ENCODE data around the gene SLC35F2. TPM values are rescaled to one million over a fixed set of nuclear protein-coding genes. Genes with fewer than 3 reads are reported as not detected.

The SLC35F2 gene
- polyA plus RNA-seq, 1 of the 3 experiments (the other 2 are of a cell fraction), result 12.4 TPM

DNA sequence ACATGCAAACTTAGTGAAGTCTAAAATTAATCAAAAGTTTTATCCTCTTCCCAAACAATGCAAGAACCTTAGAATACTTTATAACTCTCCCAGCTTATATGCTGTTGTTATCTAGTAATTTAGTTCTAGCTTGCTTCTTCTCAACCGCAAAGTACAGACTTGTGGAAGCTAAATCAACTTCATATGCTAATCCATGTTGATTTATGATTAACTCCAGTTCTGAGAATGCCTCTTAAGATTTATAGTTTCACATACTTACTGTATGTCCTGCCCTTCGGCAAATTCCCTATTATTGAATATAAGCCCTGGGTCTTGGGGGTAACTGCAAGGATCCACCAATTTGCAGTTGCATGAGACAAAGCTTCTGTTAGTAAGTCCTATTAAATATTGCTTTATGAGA lies 17.6 kb upstream of the SLC35F2 start:
- H4K20me1 ChIP-seq (ENCODE audit: insufficient read depth), result no peaks in the 10 kb centered on the region
- H3K4me3 ChIP-seq (ENCODE audit: low read depth in 2 of 2, low read length in 1 of 2), result no peak overlapping the region
- H2AFZ ChIP-seq (ENCODE audit: low read depth), result no peak overlapping the region
- no peaks in the 10 kb centered on the region for H3K36me3 ChIP-seq (replicated peaks in 1 of 2; ENCODE audit: control insufficient read depth in 1 of 2, insufficient read depth in 2 of 2, low read length in 1 of 2)
- 83% methylated on average over 2 of the region's 2 CpGs for WGBS (ENCODE audit: low lambda C conversion rate)
- TF ChIP-seq GABPA (IDR thresholded peaks at IDR 0.05; ENCODE audit: low read depth), result no peak
- no peak for TF ChIP-seq SMC3 (IDR thresholded peaks at IDR 0.05; ENCODE audit: low read depth, low read length)
- TF ChIP-seq, protein P1, sequence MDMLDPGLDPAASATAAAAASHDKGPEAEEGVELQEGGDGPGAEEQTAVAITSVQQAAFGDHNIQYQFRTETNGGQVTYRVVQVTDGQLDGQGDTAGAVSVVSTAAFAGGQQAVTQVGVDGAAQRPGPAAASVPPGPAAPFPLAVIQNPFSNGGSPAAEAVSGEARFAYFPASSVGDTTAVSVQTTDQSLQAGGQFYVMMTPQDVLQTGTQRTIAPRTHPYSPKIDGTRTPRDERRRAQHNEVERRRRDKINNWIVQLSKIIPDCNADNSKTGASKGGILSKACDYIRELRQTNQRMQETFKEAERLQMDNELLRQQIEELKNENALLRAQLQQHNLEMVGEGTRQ (IDR thresholded peaks at IDR 0.05; ENCODE audit: borderline replicate concordance, low read depth, low read length), result no peak
- no peak for TF ChIP-seq FOSL2 (IDR thresholded peaks at IDR 0.05; ENCODE audit: borderline replicate concordance, low read depth)
- TF ChIP-seq, protein P2, sequence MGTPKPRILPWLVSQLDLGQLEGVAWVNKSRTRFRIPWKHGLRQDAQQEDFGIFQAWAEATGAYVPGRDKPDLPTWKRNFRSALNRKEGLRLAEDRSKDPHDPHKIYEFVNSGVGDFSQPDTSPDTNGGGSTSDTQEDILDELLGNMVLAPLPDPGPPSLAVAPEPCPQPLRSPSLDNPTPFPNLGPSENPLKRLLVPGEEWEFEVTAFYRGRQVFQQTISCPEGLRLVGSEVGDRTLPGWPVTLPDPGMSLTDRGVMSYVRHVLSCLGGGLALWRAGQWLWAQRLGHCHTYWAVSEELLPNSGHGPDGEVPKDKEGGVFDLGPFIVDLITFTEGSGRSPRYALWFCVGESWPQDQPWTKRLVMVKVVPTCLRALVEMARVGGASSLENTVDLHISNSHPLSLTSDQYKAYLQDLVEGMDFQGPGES (IDR thresholded peaks at IDR 0.05; ENCODE audit: low read depth, low read length), result no peak
- TF ChIP-seq NRF1 (IDR thresholded peaks at IDR 0.05; ENCODE audit: low read depth, low read length), result no peak
- no peak for TF ChIP-seq TAF1 (IDR thresholded peaks at IDR 0.05; ENCODE audit: borderline replicate concordance, low read depth, low read length)
- TF ChIP-seq USF1 (IDR thresholded peaks at IDR 0.05; ENCODE audit: borderline replicate concordance, low read depth), result no peak
- no peak for TF ChIP-seq GATA2 (CRISPR knock-in tag; IDR thresholded peaks at IDR 0.05)
- TF ChIP-seq JUND (IDR thresholded peaks at IDR 0.05), result no peak
- no peak for TF ChIP-seq RFX5 (IDR thresholded peaks at IDR 0.05; ENCODE audit: low read length)
- TF ChIP-seq EZH2phosphoT487 (IDR thresholded peaks at IDR 0.05; ENCODE audit: borderline replicate concordance, low read depth), result no peak
- ChIA-PET CTCF (interaction anchor here (0.8 kb wide), 1 partner anchor 133 kb away, joined by 3 read pairs; no protein-coding TSS in a partner anchor), POLR2A (no interaction called here)
- no peak overlapping the region for H3K27ac ChIP-seq (ENCODE audit: low read depth in 2 of 2, low read length in 1 of 2)
- no peak overlapping the region for H3K9ac ChIP-seq
- no peaks in the 10 kb centered on the region for H3K79me2 ChIP-seq (ENCODE audit: insufficient read depth)
- no peaks in the 10 kb centered on the region for H3K4me1 ChIP-seq (ENCODE audit: control insufficient read depth in 1 of 2, insufficient read depth in 2 of 2, low read depth in 1 of 2, low read length in 1 of 2)
- no peak overlapping the region for H3K4me2 ChIP-seq
- H3K27me3 ChIP-seq (ENCODE audit: insufficient read depth), result no peaks in the 10 kb centered on the region
- H3K9me2 ChIP-seq, result no peaks in the 10 kb centered on the region
- H3K9me3 ChIP-seq, result no peaks in the 10 kb centered on the region
- no peaks in the 10 kb centered on the region for H3F3A ChIP-seq (replicated peaks; ENCODE audit: insufficient read depth)
- no peak for DNase-seq

- no peaks in the 10 kb centered on the region for H3K9me2 ChIP-seq
- H3K4me2 ChIP-seq, result no peak overlapping the region
- POLR2A ChIA-PET, result no interaction called here
- no peaks in the 10 kb centered on the region for H3K36me3 ChIP-seq (replicated peaks in 1 of 2; ENCODE audit: control insufficient read depth in 1 of 2, insufficient read depth in 2 of 2, low read length in 1 of 2)
- DNase-seq, result no peak
- no peaks in the 10 kb centered on the region for H3F3A ChIP-seq (replicated peaks; ENCODE audit: insufficient read depth)
- H3K27me3 ChIP-seq (ENCODE audit: insufficient read depth), result no peaks in the 10 kb centered on the region; the same call in 1 of the 2 replicates
- CTCF ChIA-PET, result interaction anchor here (1.3 to 1.6 kb wide), 2 partner anchors 9 to 93 kb away, joined by 4 to 5 read pairs; no protein-coding TSS in a partner anchor
- H4K20me1 ChIP-seq (ENCODE audit: insufficient read depth), result no peaks in the 10 kb centered on the region
- 55% methylated on average over 4 of the region's 4 CpGs for WGBS (ENCODE audit: low lambda C conversion rate)
- no peak overlapping the region for H3K27ac ChIP-seq (ENCODE audit: low read depth in 2 of 2, low read length in 1 of 2)
- H3K4me1 ChIP-seq (ENCODE audit: control insufficient read depth in 1 of 2, insufficient read depth in 2 of 2, low read depth in 1 of 2, low read length in 1 of 2), result no peaks in the 10 kb centered on the region
- TF ChIP-seq USF1 (IDR thresholded peaks at IDR 0.05; ENCODE audit: borderline replicate concordance, low read depth) (no peak), CHD2 (IDR thresholded peaks at IDR 0.05; ENCODE audit: low read length, partially characterized antibody) (no peak), FOXJ3 (CRISPR knock-in tag; IDR thresholded peaks at IDR 0.05) (no peak), FOSL2 (IDR thresholded peaks at IDR 0.05; ENCODE audit: borderline replicate concordance, low read depth) (no peak), SIN3A (IDR thresholded peaks at IDR 0.05; ENCODE audit: borderline replicate concordance, low read depth, low read length) (no peak), GABPA (IDR thresholded peaks at IDR 0.05; ENCODE audit: low read depth) (no peak)
- no peaks in the 10 kb centered on the region for H3K9me3 ChIP-seq
- H3K79me2 ChIP-seq (ENCODE audit: insufficient read depth), result no peaks in the 10 kb centered on the region
- no peak overlapping the region for H3K9ac ChIP-seq
- no peak overlapping the region for H3K4me3 ChIP-seq (ENCODE audit: low read depth in 2 of 2, low read length in 1 of 2)
- H2AFZ ChIP-seq (ENCODE audit: low read depth), result no peak overlapping the region
These were observed 6.0 kb upstream of the SLC35F2 start for GRCh38 chr11:107864591-107864990.
